Measurements from ENCODE around the gene IFT27.

Gene IFT27

DNA sequence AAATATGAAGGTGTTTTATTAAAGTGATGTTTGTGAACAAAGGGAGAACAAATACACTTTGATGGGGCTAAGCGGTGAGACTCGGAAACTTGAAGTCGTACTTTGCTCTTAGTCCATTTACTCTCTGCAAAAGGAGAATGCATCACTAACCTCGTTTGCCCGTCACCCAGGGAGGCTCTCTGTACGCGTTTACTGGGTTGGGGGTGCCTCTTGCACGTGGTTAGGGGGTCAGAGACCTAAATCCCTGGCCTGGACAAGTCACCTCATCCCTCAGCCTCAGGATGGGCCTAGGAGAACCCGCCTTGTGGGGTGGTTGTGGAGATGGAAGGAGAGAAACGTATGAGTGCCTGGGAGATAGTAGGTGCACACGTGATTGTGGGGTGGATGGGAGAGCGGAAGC is 803 bp upstream of the IFT27 start:
- TF ChIP-seq, protein P1, sequence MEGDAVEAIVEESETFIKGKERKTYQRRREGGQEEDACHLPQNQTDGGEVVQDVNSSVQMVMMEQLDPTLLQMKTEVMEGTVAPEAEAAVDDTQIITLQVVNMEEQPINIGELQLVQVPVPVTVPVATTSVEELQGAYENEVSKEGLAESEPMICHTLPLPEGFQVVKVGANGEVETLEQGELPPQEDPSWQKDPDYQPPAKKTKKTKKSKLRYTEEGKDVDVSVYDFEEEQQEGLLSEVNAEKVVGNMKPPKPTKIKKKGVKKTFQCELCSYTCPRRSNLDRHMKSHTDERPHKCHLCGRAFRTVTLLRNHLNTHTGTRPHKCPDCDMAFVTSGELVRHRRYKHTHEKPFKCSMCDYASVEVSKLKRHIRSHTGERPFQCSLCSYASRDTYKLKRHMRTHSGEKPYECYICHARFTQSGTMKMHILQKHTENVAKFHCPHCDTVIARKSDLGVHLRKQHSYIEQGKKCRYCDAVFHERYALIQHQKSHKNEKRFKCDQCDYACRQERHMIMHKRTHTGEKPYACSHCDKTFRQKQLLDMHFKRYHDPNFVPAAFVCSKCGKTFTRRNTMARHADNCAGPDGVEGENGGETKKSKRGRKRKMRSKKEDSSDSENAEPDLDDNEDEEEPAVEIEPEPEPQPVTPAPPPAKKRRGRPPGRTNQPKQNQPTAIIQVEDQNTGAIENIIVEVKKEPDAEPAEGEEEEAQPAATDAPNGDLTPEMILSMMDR (IDR thresholded peaks at IDR 0.05; ENCODE audit: insufficient read depth, low read length, missing control alignments) = no peak
- CTCF ChIA-PET = interaction anchor here (1.1 to 15.8 kb wide), 10 partner anchors 8 to 484 kb away, joined by 4 to 181 read pairs (median 14); partner anchors contain the start of gene FOXRED2
- DNase-seq (ENCODE audit: low read depth, low spot score) = no peak
- peak overlapping the region; percentile 43 for H3K4me3 ChIP-seq (ENCODE audit: low read depth, low read length)
- POLR2A ChIA-PET = interaction anchor here (1.1 kb wide), 2 partner anchors 19 to 247 kb away, joined by 3 read pairs; partner anchors contain the start of gene EIF3D

GRCh38 chr22:36775586-36775963 is 344 bp downstream of the IFT27 start:
- CTCF ChIA-PET = interaction anchor here (1.1 to 15.8 kb wide), 14 partner anchors 9 to 485 kb away, joined by 3 to 181 read pairs (median 8); partner anchors contain the start of gene FOXRED2
- TF ChIP-seq, protein P1 (IDR thresholded peaks at IDR 0.05; ENCODE audit: insufficient read depth, low read length, missing control alignments) = no peak
- H3K4me3 ChIP-seq (ENCODE audit: low read depth, low read length) = peak overlapping the region; percentile 88
- POLR2A ChIA-PET = interaction anchor here (0.6 to 1.1 kb wide), 4 partner anchors 18 to 246 kb away, joined by 3 to 5 read pairs (median 3); partner anchors contain the start of gene EIF3D
- no peak for DNase-seq (ENCODE audit: low read depth, low spot score)

DNA sequence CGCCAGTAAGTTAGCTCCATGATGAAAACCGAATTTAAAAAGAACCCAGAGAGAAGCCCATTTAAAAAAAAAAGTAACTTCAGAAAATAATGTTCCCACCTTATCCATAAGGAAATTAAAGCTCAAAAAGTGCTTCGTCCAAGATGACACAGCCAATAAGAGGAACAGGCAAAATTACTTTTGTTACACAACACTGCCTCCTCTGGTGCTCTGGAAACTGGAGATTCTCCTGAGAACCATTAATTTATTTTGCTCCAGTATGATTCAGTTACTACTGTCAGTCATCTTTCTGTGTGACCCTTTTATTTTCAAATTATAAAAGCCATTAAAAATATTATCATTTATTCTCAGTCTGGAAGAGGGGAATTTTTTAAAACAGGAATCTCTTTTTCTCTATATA is 2.0 kb downstream of the IFT27 start:
- POLR2A ChIA-PET = interaction anchor here (0.5 to 1.0 kb wide), 2 partner anchors 246 to 263 kb away, joined by 3 read pairs; no protein-coding TSS in a partner anchor
- TF ChIP-seq, protein P1 (IDR thresholded peaks at IDR 0.05; ENCODE audit: insufficient read depth, low read length, missing control alignments) = peak; percentile 43
- DNase-seq (ENCODE audit: low read depth, low spot score) = no peak
- CTCF ChIA-PET = interaction anchor here (0.7 to 15.8 kb wide), 24 partner anchors 8 to 294 kb away, joined by 3 to 181 read pairs (median 4); no protein-coding TSS in a partner anchor
- no peak overlapping the region for H3K4me3 ChIP-seq (ENCODE audit: low read depth, low read length)

- no peak overlapping the region for H3K4me3 ChIP-seq (ENCODE audit: low read depth, low read length)
- ChIA-PET CTCF (interaction anchor here (4.8 to 11.4 kb wide), 3 partner anchors 11 to 227 kb away, joined by 15 to 176 read pairs (median 63); no protein-coding TSS in a partner anchor), POLR2A (no interaction called here)
- DNase-seq (ENCODE audit: low read depth, low spot score) = no peak
- TF ChIP-seq, protein P1 (IDR thresholded peaks at IDR 0.05; ENCODE audit: insufficient read depth, low read length, missing control alignments) = no peak
Observed at GRCh38 chr22:36772451-36772850, 3.5 kb downstream of the IFT27 start.

GRCh38 chr22:36771356-36772063 is 4.4 kb downstream of the IFT27 start:
- ChIA-PET CTCF (interaction anchor here (2.0 to 11.4 kb wide), 4 partner anchors 10 to 260 kb away, joined by 7 to 176 read pairs (median 39); no protein-coding TSS in a partner anchor), POLR2A (no interaction called here)
- TF ChIP-seq, protein P1 (IDR thresholded peaks at IDR 0.05; ENCODE audit: insufficient read depth, low read length, missing control alignments) = no peak
- DNase-seq (ENCODE audit: low read depth, low spot score) = no peak
- H3K4me3 ChIP-seq (ENCODE audit: low read depth, low read length) = no peak overlapping the region
